GDM1 (cell line): Measurements from ENCODE around the gene YTHDF1.
"Not testable (repeated sequence)": the region's sequence is repeated elsewhere in the genome, so short reads cannot be mapped to it uniquely, and the experiment has no call there.

ENCODE experiments used
- DNase-seq: peaks from one replicate; lab custom pipeline; 2025; lab: John Stamatoyannopoulos, UW

Gene YTHDF1

GRCh38 chr20:63216041-63216848 is at the start of gene YTHDF1:
YTHDF1 (minus strand) TSS chr20:63216131; CDS start chr20:63215892, 239 bp downstream.
- DNase-seq, result peak; percentile 95

- no peak for DNase-seq
Observed at GRCh38 chr20:63264519-63264918, 48.6 kb upstream of the YTHDF1 start.

- DNase-seq, result no peak
Observed at GRCh38 chr20:63264000-63264399, 48.1 kb upstream of the YTHDF1 start.

- DNase-seq, result no peak
Observed at GRCh38 chr20:63262836-63263235, 46.9 kb upstream of the YTHDF1 start.

DNA sequence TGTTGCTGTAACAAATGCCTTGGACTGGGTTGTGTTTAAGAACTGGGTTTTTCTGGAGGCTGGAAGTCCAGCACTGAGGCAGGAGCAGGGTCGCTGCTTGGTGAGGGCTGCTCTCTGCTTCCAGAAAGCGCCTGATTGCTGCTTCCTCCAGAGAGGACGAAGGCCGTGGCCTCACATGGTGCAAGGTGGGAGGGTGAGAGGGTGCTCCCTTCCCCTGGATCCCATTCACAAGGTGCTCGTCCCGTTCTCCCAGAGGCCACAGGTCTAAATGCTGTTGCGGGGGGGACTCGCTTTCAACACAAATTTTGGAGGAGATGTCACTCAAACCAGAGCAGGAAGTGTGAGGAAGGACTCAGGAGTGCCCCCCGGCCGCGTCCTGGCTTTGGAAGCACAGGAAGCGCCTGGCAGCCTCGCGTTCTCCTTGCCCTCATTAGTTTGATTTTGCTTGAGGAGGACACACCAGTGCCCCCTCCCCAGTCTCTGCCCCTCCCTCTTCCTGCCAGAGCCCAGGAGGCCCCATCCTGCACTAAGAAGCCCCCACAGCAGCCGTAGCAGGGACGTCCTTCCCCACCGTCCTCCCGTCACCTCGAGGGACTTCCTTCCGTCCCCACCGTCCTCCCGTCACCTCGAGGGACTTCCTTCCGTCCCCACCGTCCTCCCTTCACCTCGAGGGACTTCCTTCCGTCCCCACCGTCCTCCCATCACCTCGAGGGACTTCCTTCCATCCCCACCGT is 46.0 kb upstream of the YTHDF1 start:
- no peak for DNase-seq

DNA sequence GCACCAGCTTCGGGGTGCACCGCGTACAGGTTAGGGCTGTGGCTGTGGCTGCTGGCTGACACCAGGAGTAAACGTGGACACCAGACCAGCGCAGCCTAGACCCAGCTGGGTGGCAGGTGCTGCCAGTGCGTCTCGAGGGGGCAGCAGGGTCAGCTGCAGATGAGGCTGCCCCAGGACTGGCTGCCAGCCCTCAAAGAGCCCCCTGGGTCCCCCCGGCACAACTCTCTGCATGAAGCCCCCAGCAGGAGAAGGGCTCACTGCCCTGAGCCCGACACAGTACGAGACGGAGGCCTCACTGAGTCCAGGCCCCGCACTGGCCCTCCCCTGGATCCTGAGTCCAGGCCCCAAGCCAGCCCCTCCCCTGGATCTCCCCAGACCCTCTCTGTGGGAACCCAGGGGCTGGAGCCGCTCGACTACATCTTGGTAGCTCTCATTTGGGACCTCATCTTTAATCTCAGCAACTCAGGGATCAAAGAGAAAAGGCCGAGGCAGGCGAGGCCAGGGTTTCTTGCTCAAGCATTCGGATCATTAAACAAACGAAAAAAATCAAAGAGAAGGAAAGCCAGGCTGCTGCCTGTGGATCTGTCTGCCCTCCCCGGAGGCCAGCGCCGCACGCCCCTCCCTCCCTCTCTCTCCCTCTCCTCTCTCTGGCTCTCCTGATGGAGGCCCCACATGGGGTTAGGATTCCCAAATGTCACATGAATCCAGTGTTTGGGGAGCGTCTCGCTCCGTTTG is 45.3 kb upstream of the YTHDF1 start:
- no peak for DNase-seq

- no peak for DNase-seq
Observed at GRCh38 chr20:63260521-63260920, 44.6 kb upstream of the YTHDF1 start.

GRCh38 chr20:63259734-63260460 is 44.0 kb upstream of the YTHDF1 start:
- no peak for DNase-seq

DNA sequence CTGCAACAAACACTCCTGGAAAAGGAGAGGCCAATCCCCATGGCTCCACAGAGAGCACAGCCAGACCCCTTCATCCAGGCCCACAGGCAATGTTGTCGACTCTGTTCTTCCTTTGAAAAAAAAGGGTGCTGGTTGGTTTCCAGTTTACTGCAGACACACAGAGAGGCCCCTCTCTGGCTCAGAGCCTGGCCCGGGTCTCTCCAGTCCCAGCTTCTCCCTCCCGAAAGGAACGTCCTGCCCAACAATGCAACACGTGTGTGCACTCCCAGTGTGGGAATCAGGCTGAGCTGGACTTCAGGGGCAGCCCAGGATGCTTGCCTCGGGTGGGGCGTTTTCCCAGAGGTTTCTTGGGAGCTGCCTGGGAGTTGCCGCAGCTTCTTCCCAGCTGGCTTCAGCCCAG is 42.9 kb upstream of the YTHDF1 start:
- no peak for DNase-seq

GRCh38 chr20:63257629-63258028 is 41.7 kb upstream of the YTHDF1 start:
- no peak for DNase-seq

DNA sequence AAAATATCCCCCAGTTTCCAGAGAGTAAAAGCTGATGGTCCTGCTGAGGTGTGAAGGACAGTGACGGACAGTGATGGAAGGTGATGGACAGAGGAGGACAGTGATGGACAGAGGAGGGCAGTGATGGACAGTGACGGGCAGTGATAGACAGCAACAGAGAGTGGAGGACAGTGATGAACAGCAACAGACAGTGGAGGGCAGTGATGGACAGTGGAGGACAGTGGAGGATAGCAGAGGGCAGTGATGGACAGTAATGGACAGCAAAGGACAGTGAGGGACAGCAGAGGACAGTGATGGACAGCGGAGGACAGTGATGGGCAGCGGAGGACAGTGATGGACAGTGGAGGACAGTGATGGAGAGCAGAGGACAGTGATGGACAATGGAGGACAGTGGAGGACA is 41.0 kb upstream of the YTHDF1 start:
- no peak for DNase-seq

GRCh38 chr20:63255931-63256704 is 40.2 kb upstream of the YTHDF1 start:
- DNase-seq, result no peak

- no peak for DNase-seq
Observed at GRCh38 chr20:63254606-63255384, 38.9 kb upstream of the YTHDF1 start.

DNA sequence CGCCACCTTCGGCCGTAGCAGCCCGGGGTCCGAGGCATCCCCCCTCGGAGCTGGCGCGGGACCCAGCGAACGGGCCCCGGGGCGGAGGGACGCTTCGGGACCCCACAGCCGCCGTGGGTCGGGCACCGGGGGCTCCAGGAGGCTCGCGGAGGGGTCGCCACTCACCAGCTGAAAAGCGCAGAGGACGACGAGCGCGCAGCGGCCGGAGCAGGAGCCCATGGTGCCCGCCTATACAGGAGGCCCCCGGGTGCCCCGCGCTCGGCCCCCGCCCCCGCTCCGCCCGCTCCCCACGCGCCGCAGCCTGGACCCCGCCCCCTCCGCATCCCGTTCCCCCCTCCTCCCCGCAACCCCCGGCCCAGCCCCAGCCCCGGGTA is 38.3 kb upstream of the YTHDF1 start, which contains the start of gene NKAIN4:
NKAIN4 (minus strand) TSS at position 232 of the 374 bp plus-strand sequence; CDS start at position 219, 13 bp downstream.
- DNase-seq, result no peak

- DNase-seq, result no peak
Observed at GRCh38 chr20:63253438-63254231, 37.7 kb upstream of the YTHDF1 start.

- DNase-seq, result no peak
Observed at GRCh38 chr20:63253065-63253437, 37.1 kb upstream of the YTHDF1 start.

DNA sequence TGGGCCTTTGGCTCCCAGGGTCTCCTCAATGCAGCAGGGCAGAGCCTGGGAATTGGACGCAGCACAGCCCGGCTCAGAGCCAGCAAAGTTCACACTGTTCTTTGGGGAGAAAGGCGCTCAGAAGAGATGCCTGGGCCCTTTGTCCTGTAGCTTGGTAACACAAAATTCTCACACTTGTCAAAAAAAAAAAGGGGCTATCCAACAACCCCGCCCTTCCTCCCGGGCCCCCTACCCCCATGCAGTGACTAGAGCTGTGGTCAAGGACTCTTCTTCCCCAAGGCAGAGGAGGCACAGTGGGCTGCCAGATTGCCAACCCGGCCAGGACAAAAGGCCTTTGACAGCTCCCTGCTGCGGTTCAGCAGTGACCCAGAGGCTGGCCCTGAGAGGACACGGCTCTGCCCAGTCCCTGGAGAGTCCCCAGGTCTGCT is 36.4 kb upstream of the YTHDF1 start:
- no peak for DNase-seq

DNA sequence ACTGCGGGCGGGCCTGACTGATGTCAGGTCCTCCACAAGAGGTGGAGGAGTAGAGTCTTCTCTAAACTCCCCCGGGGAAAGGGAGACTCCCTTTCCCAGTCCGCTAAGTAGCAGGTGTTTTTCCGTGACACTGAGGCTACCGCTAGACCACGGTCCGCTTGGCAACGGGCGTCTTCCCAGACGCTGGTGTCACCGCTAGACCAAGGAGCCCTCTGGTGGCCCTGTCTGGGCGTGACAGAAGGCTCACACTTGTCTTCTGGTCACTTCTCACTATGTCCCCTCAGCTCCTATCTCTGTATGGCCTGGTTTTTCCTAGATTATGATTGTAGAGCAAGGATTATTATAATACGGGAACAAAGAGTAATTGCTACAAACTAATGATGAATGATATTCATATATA is 35.4 kb upstream of the YTHDF1 start:
- not testable (repeated sequence) for DNase-seq

DNA sequence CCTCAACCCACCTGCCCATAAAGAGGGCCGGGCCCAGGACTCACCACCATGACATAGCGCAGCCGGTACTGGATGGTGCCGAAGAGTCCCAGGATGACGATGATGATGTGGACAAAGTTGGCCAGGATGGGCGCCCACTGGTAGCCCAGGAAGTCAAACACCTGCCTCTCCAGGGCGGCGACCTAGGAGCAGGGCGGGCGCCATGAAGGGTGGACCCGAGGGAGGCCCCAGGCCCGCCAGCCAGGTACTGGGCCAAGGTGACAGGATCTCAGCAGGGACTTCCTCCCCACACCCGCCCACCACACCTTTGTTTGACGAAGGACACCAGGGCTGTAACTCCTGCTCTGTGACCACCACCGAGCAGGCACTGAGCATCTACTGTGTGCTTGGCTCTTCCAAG is 34.0 kb upstream of the YTHDF1 start:
- DNase-seq, result no peak
